ENCODE results near the gene ACOX2. TPM values are rescaled to one million over a fixed set of nuclear protein-coding genes. Genes with fewer than 3 reads are reported as not detected.

The ACOX2 gene
- total RNA-seq, 2 donors from 2014 or later: 19.7 to 42.5 TPM

GRCh38 chr3:58564456-58565160 is 27.6 kb upstream of the ACOX2 start:
- Histone ChIP-seq H3K36me3 (peaks cover 0 to 14% of the 10 kb centered on the region in 2 donors), H3K9me3 (no peaks in the 10 kb centered on the region), H3K4me1 (replicated peaks) (no peaks in the 10 kb centered on the region), H3K27ac (no peak overlapping the region), H3K27me3 (replicated peaks; ENCODE audit: insufficient read depth) (no peaks in the 10 kb centered on the region), H3K4me3 (no peak overlapping the region)
- 64% methylated on average over 13 of the region's 13 CpGs for WGBS
- intact Hi-C loops (cut with DNase I): no loop called here
- no peak for DNase-seq (ENCODE audit: low spot score)
- TF ChIP-seq CTCF (IDR thresholded peaks at IDR 0.05) (no peak), POLR2AphosphoS5 (IDR thresholded peaks at IDR 0.05) (no peak), POLR2A (IDR thresholded peaks at IDR 0.05) (no peak)

GRCh38 chr3:58564054-58564453 is 27.1 kb upstream of the ACOX2 start:
- WGBS: 93% methylated on average over 1 of the region's 1 CpG
- peaks cover 0 to 14% of the 10 kb centered on the region in 2 donors for H3K36me3 ChIP-seq
- H3K4me1 ChIP-seq (replicated peaks): no peaks in the 10 kb centered on the region
- TF ChIP-seq POLR2A (IDR thresholded peaks at IDR 0.05) (no peak), POLR2AphosphoS5 (IDR thresholded peaks at IDR 0.05) (no peak), CTCF (IDR thresholded peaks at IDR 0.05) (no peak)
- no peaks in the 10 kb centered on the region for H3K27me3 ChIP-seq (replicated peaks; ENCODE audit: insufficient read depth)
- H3K4me3 ChIP-seq: no peak overlapping the region
- DNase-seq (ENCODE audit: low spot score): no peak
- intact Hi-C loops (cut with DNase I): no loop called here
- H3K9me3 ChIP-seq: no peaks in the 10 kb centered on the region
- H3K27ac ChIP-seq: no peak overlapping the region

GRCh38 chr3:58563386-58564035 is 26.5 kb upstream of the ACOX2 start:
- Histone ChIP-seq H3K9me3 (no peaks in the 10 kb centered on the region), H3K4me3 (no peak overlapping the region), H3K27ac (no peak overlapping the region), H3K36me3 (peaks cover 0 to 14% of the 10 kb centered on the region in 2 donors), H3K27me3 (replicated peaks; ENCODE audit: insufficient read depth) (no peaks in the 10 kb centered on the region), H3K4me1 (replicated peaks) (no peaks in the 10 kb centered on the region)
- intact Hi-C loops (cut with DNase I): no loop called here
- no peak for DNase-seq (ENCODE audit: low spot score)
- WGBS: 89% methylated on average over 6 of the region's 6 CpGs
- no peak for TF ChIP-seq POLR2A (IDR thresholded peaks at IDR 0.05)
- no peak for TF ChIP-seq POLR2AphosphoS5 (IDR thresholded peaks at IDR 0.05)
- TF ChIP-seq CTCF (IDR thresholded peaks at IDR 0.05): no peak

- peaks cover 0 to 14% of the 10 kb centered on the region in 2 donors for H3K36me3 ChIP-seq
- whole genome bisulfite sequencing: 94% methylated on average over 4 of the region's 4 CpGs
- TF ChIP-seq POLR2AphosphoS5 (IDR thresholded peaks at IDR 0.05): no peak
- TF ChIP-seq CTCF (IDR thresholded peaks at IDR 0.05): no peak
- TF ChIP-seq POLR2A (IDR thresholded peaks at IDR 0.05): no peak
- DNase-seq (ENCODE audit: low spot score): no peak
- H3K9me3 ChIP-seq: no peaks in the 10 kb centered on the region
- no peaks in the 10 kb centered on the region for H3K27me3 ChIP-seq (replicated peaks; ENCODE audit: insufficient read depth)
- H3K4me1 ChIP-seq (replicated peaks): no peaks in the 10 kb centered on the region
- no peak overlapping the region for H3K27ac ChIP-seq
- H3K4me3 ChIP-seq: no peak overlapping the region
- intact Hi-C loops (cut with DNase I): no loop called here
Measured at GRCh38 chr3:58562498-58562897, 25.5 kb upstream of the ACOX2 start.

Data from prostate gland (tissue), 2 donors.